RWPE2 (cell line): ENCODE results near the gene PLPPR4.
"Not testable (repeated sequence)": the region's sequence is repeated elsewhere in the genome, so short reads cannot be mapped to it uniquely, and the experiment has no call there.

ENCODE experiments used
- ATAC-seq: fragments of 200-7000 bp; cut with Tn5 transposase; 3 replicates; pipeline ENCODE4 v1.9.1; 2021; ENCODE audit warnings: low read depth
- DNase-seq: peaks from one replicate; pipeline ENCODE4 v3.0.0-alpha.2; 2020; ENCODE audit warnings: low spot score
- H3K27ac ChIP-seq: fragments of 450-650 bp; 2 replicates; pipeline ENCODE4 v1.5.1; 2017; ENCODE audit warnings: mild to moderate bottlenecking; ENCODE audit not compliant: poor library complexity, severe bottlenecking
- H3K27me3 ChIP-seq: fragments of 250-450 bp; sonication (Bioruptor Pico); 2 replicates; pipeline ENCODE4 v1.5.1; 2021; ENCODE audit warnings: mild to moderate bottlenecking, moderate library complexity; ENCODE audit not compliant: insufficient read depth, poor library complexity, severe bottlenecking
- H3K36me3 ChIP-seq: fragments of 250-450 bp; sonication (Bioruptor Pico); 2 replicates; pipeline ENCODE4 v1.5.1; 2020; ENCODE audit warnings: low read depth, mild to moderate bottlenecking, moderate library complexity
- H3K4me1 ChIP-seq: fragments of 250-450 bp; sonication (Bioruptor Pico); 2 replicates; pipeline ENCODE4 v1.5.1; 2021; ENCODE audit warnings: mild to moderate bottlenecking, moderate library complexity; ENCODE audit not compliant: insufficient read depth, poor library complexity, severe bottlenecking
- H3K4me3 ChIP-seq: fragments of 250-450 bp; sonication (Bioruptor Pico); 2 replicates; pipeline ENCODE4 v1.5.1; 2021; ENCODE audit warnings: mild to moderate bottlenecking, moderate library complexity; ENCODE audit not compliant: severe bottlenecking
- H3K9me3 ChIP-seq: fragments of 250-450 bp; sonication (Bioruptor Pico); 2 replicates; pipeline ENCODE4 v1.5.1; 2021; ENCODE audit warnings: mild to moderate bottlenecking, moderate library complexity; ENCODE audit not compliant: severe bottlenecking
- CTCF ChIP-seq: fragments of 450-650 bp; IDR thresholded peaks from one replicate; pipeline ENCODE4 v1.5.1; 2017; ENCODE audit warnings: mild to moderate bottlenecking, moderate library complexity; ENCODE audit not compliant: poor library complexity, severe bottlenecking

PLPPR4 gene

GRCh38 chr1:99247199-99247598, 17.1 kb upstream of the PLPPR4 start:
- no peak for TF ChIP-seq CTCF
- no peak for DNase-seq
- H3K27ac ChIP-seq: no peak overlapping the region
- ATAC-seq: no peak
- H3K36me3 ChIP-seq: no peaks in the 10 kb centered on the region
- H3K4me1 ChIP-seq: no peaks in the 10 kb centered on the region
- peaks cover 4% of the 10 kb centered on the region for H3K27me3 ChIP-seq
- no peaks in the 10 kb centered on the region for H3K9me3 ChIP-seq
- no peak overlapping the region for H3K4me3 ChIP-seq

GRCh38 chr1:99250728-99251127, 13.6 kb upstream of the PLPPR4 start:
- no peaks in the 10 kb centered on the region for H3K36me3 ChIP-seq
- H3K4me3 ChIP-seq: no peak overlapping the region
- no peaks in the 10 kb centered on the region for H3K4me1 ChIP-seq
- TF ChIP-seq CTCF: no peak
- H3K27ac ChIP-seq: no peak overlapping the region
- H3K27me3 ChIP-seq: peaks cover 4% of the 10 kb centered on the region
- ATAC-seq (0 out of 3 replicates have a peak, but pooled peaks have one; percentile 33), DNase-seq (no peak)
- H3K9me3 ChIP-seq: no peaks in the 10 kb centered on the region

GRCh38 chr1:99251308-99251707, 13.0 kb upstream of the PLPPR4 start:
- H3K36me3 ChIP-seq: no peaks in the 10 kb centered on the region
- H3K9me3 ChIP-seq: no peaks in the 10 kb centered on the region
- no peak for DNase-seq
- peaks cover 4% of the 10 kb centered on the region for H3K27me3 ChIP-seq
- H3K4me1 ChIP-seq: no peaks in the 10 kb centered on the region
- H3K4me3 ChIP-seq: no peak overlapping the region
- TF ChIP-seq CTCF: no peak
- H3K27ac ChIP-seq: no peak overlapping the region
- ATAC-seq: no peak

GRCh38 chr1:99252630-99253029, 11.7 kb upstream of the PLPPR4 start:
- Histone ChIP-seq H3K27me3 (peaks cover 4% of the 10 kb centered on the region), H3K27ac (no peak overlapping the region), H3K4me3 (no peak overlapping the region), H3K36me3 (no peaks in the 10 kb centered on the region), H3K9me3 (no peaks in the 10 kb centered on the region), H3K4me1 (no peaks in the 10 kb centered on the region)
- no peak for TF ChIP-seq CTCF
- DNase-seq (no peak), ATAC-seq (no peak)

GRCh38 chr1:99260402-99260801, 3.9 kb upstream of the PLPPR4 start:
- not testable (repeated sequence) for H3K27ac ChIP-seq, DNase-seq, ATAC-seq, H3K36me3 ChIP-seq, H3K4me3 ChIP-seq, H3K4me1 ChIP-seq, H3K9me3 ChIP-seq
- H3K27me3 ChIP-seq: peaks cover 24% of the 10 kb centered on the region

GRCh38 chr1:99265124-99265523, 832 bp downstream of the PLPPR4 start:
- TF ChIP-seq CTCF: no peak
- peaks cover 35% of the 10 kb centered on the region for H3K27me3 ChIP-seq
- H3K4me3 ChIP-seq: no peak overlapping the region
- no peaks in the 10 kb centered on the region for H3K4me1 ChIP-seq
- H3K9me3 ChIP-seq: no peaks in the 10 kb centered on the region
- DNase-seq (no peak), ATAC-seq (no peak)
- H3K36me3 ChIP-seq: no peaks in the 10 kb centered on the region
- no peak overlapping the region for H3K27ac ChIP-seq
